Measurements from ENCODE around the gene PTPN4.

DNA sequence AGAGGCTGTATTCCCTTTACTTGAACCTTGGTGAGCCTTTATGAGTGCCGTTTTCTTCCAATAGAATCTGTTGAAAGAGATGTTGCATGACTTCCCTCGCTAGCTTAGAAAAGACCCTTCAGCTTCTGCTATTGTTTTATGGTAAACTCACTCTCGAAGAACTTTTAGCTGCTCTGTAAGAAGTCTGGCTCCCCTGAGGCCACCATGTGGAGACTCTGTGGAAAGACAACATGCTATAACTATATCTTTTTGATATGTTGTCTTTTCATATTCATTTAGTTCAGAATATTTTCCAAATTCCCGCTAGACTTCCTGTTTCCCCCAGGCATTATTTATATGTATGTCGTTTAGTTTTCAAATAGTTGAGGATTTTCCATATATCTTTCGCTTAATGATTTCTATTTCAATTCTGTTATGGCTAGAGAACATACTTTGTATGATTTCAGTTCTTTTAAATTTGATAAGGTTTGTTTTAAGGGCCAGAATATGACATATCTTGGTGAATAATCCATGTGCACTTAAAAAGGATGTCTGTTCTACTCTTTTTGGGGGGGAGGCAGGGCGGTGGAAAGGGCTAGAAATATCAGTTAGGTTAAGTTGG, 64.1 kb downstream of the PTPN4 start:
- TF ChIP-seq ELK4 (CRISPR knock-in tag; IDR thresholded peaks at IDR 0.05; ENCODE audit: borderline replicate concordance), result no peak
- no peak for TF ChIP-seq MXI1 (IDR thresholded peaks at IDR 0.05; ENCODE audit: borderline replicate concordance, low read depth, low read length)
- no peak for TF ChIP-seq SMAD1 (CRISPR knock-in tag; IDR thresholded peaks at IDR 0.05; ENCODE audit: borderline replicate concordance, low read depth)
- TF ChIP-seq ZNF44 (CRISPR knock-in tag; IDR thresholded peaks at IDR 0.05), result no peak
- TF ChIP-seq ZNF879 (CRISPR knock-in tag; IDR thresholded peaks at IDR 0.05), result no peak
- no peak for TF ChIP-seq ZNF484 (CRISPR knock-in tag; IDR thresholded peaks at IDR 0.05; ENCODE audit: borderline replicate concordance, low read depth)

Measured in HepG2 (cell line).